ENCODE results near the gene CDNF. TPM values are rescaled to one million over a fixed set of nuclear protein-coding genes. Genes with fewer than 3 reads are reported as not detected.
A peak's percentile ranks its signal among the peaks of the same experiment; 100 is the strongest.
"Not testable (repeated sequence)": the region's sequence is repeated elsewhere in the genome, so short reads cannot be mapped to it uniquely, and the experiment has no call there.

Gene CDNF
- total RNA-seq (2014; rRNA removed; shearing (Covaris generic)) = 0.29 TPM in 1 of 2 replicates, not detected in the other

DNA sequence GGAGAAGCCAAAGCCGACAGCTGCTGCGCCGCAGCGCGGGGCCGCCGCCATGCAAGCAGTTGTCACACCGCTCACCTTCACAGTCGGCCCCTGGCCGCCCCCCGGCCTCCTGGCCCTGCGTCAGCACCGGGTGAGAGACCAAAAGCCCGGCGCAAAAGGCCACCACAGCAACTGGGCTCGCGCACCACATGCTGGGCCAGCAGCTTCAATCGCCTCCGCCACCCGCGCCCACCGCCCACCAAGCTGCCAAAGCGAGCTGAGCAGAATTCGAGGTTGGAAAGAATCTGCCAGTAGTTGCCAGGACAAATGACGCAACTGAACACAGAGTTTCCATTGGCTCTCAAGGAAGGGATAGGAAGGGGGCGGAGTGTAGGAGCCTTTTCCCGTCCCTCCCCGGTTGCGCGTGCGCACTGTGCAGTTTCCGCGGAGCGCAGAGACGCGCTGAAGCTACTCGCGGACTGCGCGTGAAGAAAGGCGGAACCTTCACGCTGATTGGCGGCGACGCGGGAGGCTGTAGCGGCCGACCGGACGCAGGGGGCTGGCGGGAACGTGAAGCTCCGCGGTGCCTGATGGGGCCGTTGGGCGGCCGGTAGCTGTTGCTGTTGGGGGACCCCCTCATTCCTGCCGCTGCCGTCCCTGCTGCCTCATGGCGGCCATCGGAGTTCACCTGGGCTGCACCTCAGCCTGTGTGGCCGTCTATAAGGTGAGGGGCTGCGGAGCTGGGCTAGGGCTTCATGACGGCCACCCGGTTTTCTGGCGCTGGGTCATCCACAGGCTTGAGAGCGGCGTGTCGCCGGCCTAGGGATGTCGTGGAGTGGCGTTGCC, at the start of gene CDNF, which contains the start of the genes HSPA14 and MSANTD7:
TSS of gene CDNF (minus strand) at position 281 of the 825 bp plus-strand sequence. CDS start at position 190, 91 bp downstream.
TSS of gene HSPA14 (plus strand) at position 550 of the 825 bp plus-strand sequence. CDS start at position 647, 97 bp downstream.
TSS of gene MSANTD7 (plus strand) at position 550 of the 825 bp plus-strand sequence. CDS start 3,979 bp downstream, outside the sequence.
- DNase-seq (ENCODE audit: low read depth) = peak; percentile 99

DNA sequence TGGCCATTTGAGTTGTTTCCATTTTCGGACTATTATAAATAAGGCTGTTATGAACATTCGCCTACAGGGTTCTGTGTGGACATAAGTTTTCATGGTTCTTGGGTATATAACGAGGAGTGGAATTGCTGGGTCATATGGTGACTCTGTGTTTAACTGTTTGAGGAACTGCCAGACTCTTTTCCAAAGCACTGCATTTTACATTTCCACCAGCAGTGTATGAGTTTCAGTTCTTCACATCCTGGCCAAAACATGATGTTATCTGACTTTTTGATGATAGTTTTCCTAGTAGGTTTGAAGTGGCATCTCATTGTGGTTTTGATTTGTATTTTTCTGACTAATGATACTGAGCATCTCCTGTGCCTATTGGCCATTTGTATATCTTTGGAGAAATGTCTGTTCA, 46.2 kb upstream of the CDNF start:
- no peak for DNase-seq (ENCODE audit: low read depth)

DNA sequence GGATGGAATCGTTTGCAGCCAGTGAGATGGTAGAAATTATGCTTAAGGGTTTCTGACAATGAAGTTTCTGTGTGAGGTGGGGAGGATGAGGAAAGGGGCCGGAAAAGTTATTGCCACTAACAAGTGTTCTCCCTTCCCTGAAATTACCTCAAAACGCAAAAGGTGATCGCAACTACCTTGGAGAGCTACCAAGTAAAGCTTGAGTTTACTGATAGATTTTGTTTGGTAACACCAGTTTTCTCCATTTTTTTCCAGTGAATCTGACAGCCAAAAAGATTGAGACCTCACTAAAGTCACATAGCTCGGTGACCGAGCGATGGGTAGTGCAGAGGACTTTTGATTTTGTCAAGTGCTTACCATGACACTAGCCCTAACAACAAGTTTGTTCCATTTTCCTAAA, 42.4 kb upstream of the CDNF start:
- DNase-seq (ENCODE audit: low read depth) = no peak

GRCh38 chr10:14879928-14880193, 42.0 kb upstream of the CDNF start:
- no peak for DNase-seq (ENCODE audit: low read depth)

- DNase-seq (ENCODE audit: low read depth) = peak; percentile 17
Measured at GRCh38 chr10:14879124-14879927, 41.5 kb upstream of the CDNF start.

DNA sequence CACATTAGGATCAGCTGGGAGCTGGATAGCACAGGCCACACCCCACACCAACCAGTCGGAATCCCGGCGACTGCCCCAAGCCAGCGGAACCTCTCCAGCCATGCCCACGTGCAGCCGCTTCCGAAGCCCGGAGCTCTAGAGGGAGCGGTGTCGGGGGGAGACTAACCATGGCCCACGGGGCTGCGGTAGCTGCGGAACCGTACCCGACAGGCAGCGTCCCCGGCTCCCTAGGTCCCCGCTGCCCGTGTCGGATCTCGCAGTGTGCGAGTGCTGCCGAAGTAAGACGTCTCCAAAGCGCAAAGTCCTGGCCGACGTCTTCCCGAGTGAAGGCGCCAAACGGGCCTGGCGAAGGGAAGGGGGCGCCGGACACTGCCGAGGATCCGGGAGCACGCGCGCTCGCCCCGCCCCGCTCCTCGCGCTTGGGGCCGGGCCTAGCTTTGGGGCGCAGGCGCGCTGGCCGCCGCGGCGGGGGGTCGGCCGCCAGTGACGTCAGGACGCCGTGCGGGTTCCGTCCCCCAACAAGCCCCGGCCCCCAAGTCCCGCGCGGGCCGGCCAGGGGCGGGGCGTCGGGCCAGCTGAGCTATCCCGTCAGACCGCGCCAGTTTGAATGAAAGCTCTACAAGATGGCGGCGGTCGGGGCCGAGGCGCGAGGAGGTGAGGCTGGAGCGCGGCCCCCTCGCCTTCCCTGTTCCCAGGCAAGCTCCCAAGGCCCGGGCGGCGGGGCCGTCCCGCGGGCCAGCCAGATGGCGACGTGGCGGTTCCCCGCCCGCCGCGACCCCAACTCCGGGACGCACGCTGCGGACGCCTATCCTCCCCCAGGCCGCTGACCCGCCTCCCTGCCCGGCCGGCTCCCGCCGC, 40.7 kb upstream of the CDNF start, which contains the start of gene SUV39H2:
TSS of gene SUV39H2 (plus strand) at position 601 of the 858 bp plus-strand sequence. CDS start at position 624, 23 bp downstream.
- DNase-seq (ENCODE audit: low read depth) = peak; percentile 95

GRCh38 chr10:14876764-14877163, 38.9 kb upstream of the CDNF start:
- no peak for DNase-seq (ENCODE audit: low read depth)

DNA sequence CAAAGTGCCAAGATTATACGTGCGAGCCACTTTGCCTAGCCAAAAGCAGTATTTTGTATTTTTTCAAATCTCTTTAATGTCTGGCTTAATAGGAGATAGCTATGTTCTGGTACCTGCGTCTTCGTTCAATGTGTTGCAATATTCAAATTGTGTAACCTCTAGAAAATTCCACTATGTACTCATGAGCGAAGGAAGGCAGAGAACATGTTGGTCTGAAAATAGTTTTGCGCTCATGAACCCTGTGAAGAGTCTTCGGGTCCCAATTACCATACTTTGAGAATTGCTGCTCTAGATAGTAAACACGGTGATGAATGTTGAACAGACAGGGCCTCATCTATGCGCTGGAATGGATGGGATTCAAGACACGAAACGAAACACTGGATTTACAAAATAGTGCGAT, 38.1 kb upstream of the CDNF start:
- DNase-seq (ENCODE audit: low read depth) = no peak

- peak; percentile 18 for DNase-seq (ENCODE audit: low read depth)
Measured at GRCh38 chr10:14873090-14873760, 35.4 kb upstream of the CDNF start.

DNA sequence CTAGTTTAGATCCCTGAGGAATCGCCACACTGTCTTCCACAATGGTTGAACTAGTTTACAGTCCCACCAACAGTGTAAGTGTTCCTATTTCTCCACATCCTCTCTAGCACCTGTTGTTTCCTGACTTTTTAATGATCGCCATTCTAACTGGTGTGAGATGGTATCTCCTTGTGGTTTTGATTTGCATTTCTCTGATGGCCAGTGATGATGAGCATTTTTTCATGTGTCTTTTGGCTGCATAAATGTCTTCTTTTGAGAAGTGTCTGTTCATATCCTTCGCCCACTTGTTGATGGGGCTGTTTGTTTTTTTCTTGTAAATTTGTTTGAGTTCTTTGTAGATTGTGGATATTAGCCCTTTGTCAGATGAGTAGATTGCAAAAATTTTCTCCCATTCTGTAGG, 27.0 kb upstream of the CDNF start:
- DNase-seq (ENCODE audit: low read depth) = not testable (repeated sequence)

GRCh38 chr10:14864466-14864865, 26.6 kb upstream of the CDNF start:
- not testable (repeated sequence) for DNase-seq (ENCODE audit: low read depth)

GRCh38 chr10:14860791-14861190, 23.0 kb upstream of the CDNF start:
- DNase-seq (ENCODE audit: low read depth) = no peak

- DNase-seq (ENCODE audit: low read depth) = no peak
Measured at GRCh38 chr10:14859775-14860174, 21.9 kb upstream of the CDNF start.

DNA sequence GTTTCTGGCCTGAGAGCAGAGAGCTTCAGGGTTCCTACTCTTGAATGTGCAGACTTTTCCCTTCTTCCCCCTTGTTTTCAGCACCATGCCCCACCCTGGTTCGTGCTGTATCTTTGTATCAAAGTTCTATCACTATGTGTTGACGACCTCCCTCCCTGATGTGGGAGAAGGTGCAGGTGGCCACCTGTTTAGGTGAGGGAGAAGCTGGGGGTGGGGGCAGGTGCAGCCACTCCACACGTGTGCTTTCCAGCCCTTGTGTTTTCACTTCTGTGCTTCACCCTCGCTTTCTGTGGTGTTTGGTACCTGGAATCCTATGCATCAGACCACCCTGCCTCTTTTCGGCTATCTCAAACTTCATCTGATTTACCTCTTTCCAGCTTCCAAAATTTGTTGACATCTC, 21.2 kb upstream of the CDNF start:
- DNase-seq (ENCODE audit: low read depth) = no peak

DNA sequence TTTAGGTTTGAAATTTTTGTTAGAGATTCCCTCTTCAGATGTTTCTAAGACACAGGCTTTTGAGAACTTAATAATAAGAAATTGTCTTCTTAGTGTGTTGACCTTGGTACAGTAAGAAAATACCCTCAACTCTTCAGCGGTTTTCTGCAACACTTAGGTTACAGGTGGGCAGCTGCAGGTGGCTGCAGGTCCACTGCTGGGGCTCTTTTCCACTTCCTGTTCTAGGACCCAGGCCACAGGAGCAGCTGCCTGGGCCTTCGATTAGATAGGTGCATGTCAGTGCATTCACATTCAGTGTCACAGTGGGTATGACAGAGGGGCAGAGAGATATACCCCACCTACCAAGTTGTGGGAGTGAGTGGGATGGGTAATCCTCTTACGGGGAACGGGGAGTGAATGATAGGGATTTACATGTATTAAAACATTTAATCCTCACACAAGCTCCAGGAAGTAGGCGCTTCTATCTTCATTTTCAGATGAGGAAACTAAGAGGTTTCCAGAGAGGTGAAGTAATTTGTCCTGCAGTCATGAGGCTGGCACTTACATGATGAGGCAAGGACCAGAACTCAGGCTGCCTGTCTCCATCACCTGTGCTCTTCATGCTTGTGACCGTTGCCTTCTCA, 20.6 kb upstream of the CDNF start:
- no peak for DNase-seq (ENCODE audit: low read depth)

DNA sequence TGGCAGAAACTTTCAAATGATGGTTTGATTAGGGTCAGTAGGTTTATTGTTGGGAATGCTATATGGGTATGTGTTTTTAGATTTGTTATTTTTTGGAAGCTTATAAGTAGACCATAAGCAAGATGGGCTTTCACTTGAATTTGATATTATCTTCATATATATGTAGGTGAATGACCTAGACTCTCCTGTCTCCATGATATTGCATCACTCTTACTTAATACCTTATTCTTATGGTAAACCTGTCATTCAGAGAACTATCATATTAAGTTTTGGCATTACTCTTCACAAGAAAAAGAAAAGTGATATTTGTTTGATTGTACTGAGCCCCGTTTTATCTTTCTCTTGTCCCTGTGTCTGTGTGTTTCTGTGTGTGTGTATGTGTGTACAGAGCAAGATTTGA, 17.6 kb upstream of the CDNF start:
- no peak for DNase-seq (ENCODE audit: low read depth)

DNA sequence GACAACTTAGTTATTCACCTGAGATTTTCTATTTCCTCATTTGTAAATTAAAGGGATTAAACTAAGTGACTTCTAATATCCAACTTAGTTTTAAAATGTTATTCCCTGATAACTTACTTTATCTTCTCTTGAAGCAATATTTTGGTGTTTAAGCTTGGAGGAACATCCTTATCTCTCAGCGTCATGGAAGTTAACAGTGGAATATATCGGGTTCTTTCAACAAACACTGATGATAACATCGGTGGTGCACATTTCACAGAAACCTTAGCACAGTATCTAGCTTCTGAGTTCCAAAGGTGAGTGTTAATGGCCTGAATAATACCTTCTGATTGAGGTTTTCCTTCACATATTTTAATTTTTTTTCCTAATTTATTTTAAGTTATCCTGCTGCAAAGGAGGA, 14.4 kb upstream of the CDNF start:
- no peak for DNase-seq (ENCODE audit: low read depth)

GRCh38 chr10:14844948-14845347, 7.1 kb upstream of the CDNF start:
- no peak for DNase-seq (ENCODE audit: low read depth)

DNA sequence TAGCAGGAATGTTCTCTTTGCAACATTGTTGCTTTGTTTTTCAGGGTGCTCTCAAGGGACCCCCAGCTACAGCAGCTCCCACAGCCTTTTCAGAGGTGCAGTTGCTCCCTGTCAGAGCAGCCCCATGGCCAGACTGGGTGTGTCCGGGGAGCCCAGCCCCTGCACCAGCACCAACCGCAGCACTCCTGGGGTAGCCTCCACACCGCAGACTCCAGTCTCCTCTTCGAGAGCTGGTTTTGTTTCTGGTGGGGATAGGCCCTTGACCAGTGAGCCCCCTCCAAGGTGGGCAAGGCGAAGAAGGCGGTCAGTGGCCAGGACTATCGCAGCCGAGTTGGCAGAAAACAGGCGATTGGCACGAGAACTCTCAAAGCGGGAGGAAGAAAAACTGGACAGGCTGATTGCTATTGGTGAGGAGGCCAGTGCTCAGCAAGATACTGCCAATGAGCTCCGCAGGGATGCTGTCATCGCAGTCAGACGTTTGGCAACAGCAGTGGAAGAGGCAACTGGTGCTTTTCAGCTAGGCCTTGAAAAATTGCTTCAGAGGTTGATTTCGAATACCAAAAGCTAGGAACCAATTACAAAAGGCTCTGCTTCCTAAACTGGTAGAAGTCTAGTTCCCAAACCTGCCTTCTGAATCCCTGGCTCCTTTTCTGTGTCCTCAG, 5.6 kb upstream of the CDNF start:
- no peak for DNase-seq (ENCODE audit: low read depth)

DNA sequence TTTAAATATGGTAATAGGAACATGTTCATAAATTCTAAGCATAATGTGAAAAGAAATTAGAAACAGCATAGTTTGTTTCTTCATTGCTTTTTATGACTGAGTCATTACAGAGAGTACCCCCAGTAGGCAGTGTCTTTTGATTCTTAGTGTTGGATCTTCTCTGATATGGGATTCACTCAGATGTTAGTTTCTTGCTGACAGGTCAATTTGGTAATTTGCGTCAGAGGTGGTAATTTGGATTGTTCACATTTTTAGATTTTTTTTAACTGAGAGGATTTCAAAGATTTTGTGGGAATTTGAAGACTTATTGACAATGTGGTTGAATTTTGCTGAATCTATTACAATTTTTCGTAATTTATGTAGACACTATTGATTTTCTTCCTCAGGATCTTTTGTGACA, 2.3 kb upstream of the CDNF start:
- DNase-seq (ENCODE audit: low read depth) = no peak
